ENCODE results near the gene GMNN.
"Not testable (repeated sequence)": the region's sequence is repeated elsewhere in the genome, so short reads cannot be mapped to it uniquely, and the experiment has no call there.

GMNN gene

GRCh38 chr6:24763578-24763977 is 11.2 kb upstream of the GMNN start:
- DNase-seq = no peak

- not testable (repeated sequence) for DNase-seq
Observed at GRCh38 chr6:24764833-24765828, 9.6 kb upstream of the GMNN start.

GRCh38 chr6:24765968-24766367 is 8.8 kb upstream of the GMNN start:
- not testable (repeated sequence) for DNase-seq

- DNase-seq = no peak
Observed at GRCh38 chr6:24766680-24767462, 7.9 kb upstream of the GMNN start.

GRCh38 chr6:24768361-24768760 is 6.4 kb upstream of the GMNN start:
- DNase-seq = no peak

- no peak for DNase-seq
Observed at GRCh38 chr6:24775520-24776058, 852 bp downstream of the GMNN start.

GRCh38 chr6:24777227-24777626 is 2.5 kb downstream of the GMNN start:
- DNase-seq = no peak

GRCh38 chr6:24778121-24778520 is 3.4 kb downstream of the GMNN start:
- no peak for DNase-seq

GRCh38 chr6:24778878-24779277 is 4.1 kb downstream of the GMNN start:
- DNase-seq = no peak

GRCh38 chr6:24779416-24780016 is 4.8 kb downstream of the GMNN start:
- no peak for DNase-seq

GRCh38 chr6:24780206-24780605 is 5.5 kb downstream of the GMNN start:
- DNase-seq = no peak

- no peak for DNase-seq
Observed at GRCh38 chr6:24788031-24788665, 13.4 kb downstream of the GMNN start.

- no peak for DNase-seq
Observed at GRCh38 chr6:24795106-24795505, 20.4 kb downstream of the GMNN start.

GRCh38 chr6:24796616-24797290 is 22.0 kb downstream of the GMNN start:
- DNase-seq = no peak

GRCh38 chr6:24797596-24798216 is 23.0 kb downstream of the GMNN start:
- DNase-seq = no peak

- DNase-seq = no peak
Observed at GRCh38 chr6:24798740-24799540, 24.2 kb downstream of the GMNN start, which contains the start of gene ARMH2. TSS of gene ARMH2 (minus strand) at chr6:24798917. CDS start at chr6:24798857, 60 bp downstream.

GRCh38 chr6:24799541-24799915 is 24.8 kb downstream of the GMNN start:
- no peak for DNase-seq

- no peak for DNase-seq
Observed at GRCh38 chr6:24802271-24803059, 27.7 kb downstream of the GMNN start.

GRCh38 chr6:24807584-24807983 is 32.8 kb downstream of the GMNN start:
- DNase-seq = no peak

- DNase-seq = no peak
Observed at GRCh38 chr6:24809728-24810127, 35.0 kb downstream of the GMNN start.

Data from NCI-H524 treated with DMSO at 0.1 percent for 48 hours (cell line).